Renal pelvis (tissue), 4 donors: ENCODE results near the gene NFAT5. TPM values are rescaled to one million over a fixed set of nuclear protein-coding genes. Genes with fewer than 3 reads are reported as not detected.
"Not testable (repeated sequence)": the region's sequence is repeated elsewhere in the genome, so short reads cannot be mapped to it uniquely, and the experiment has no call there.

Experiments
- DNase-seq: peaks from one replicate; pipeline ENCODE4 v3.0.0-alpha.2; 2013
- polyA plus RNA-seq, 3 donors: library from polyadenylated mRNA; unstranded; fragments of 120-200 nt; gene quantifications; one replicate each; pipeline ENCODE4 v1.2.1, GENCODE V29; 2013; ENCODE audit not compliant: insufficient read length in 3 of 3

The NFAT5 gene
- polyA plus RNA-seq, 3 donors: 29.5 to 68.1 (median 58.0) TPM

GRCh38 chr16:69553332-69553731 is 12.4 kb upstream of the NFAT5 start:
- DNase-seq: no peak

GRCh38 chr16:69554495-69554894 is 11.3 kb upstream of the NFAT5 start:
- no peak for DNase-seq

- DNase-seq: no peak
These were observed 10.3 kb upstream of the NFAT5 start for GRCh38 chr16:69555437-69555836.

- no peak for DNase-seq
These were observed 9.9 kb upstream of the NFAT5 start for GRCh38 chr16:69555867-69556266.

GRCh38 chr16:69559164-69559563 is 6.6 kb upstream of the NFAT5 start:
- no peak for DNase-seq

- not testable (repeated sequence) for DNase-seq
These were observed 4.4 kb upstream of the NFAT5 start for GRCh38 chr16:69561367-69561766.

GRCh38 chr16:69561901-69562300 is 3.9 kb upstream of the NFAT5 start:
- no peak for DNase-seq

- DNase-seq: no peak
These were observed 3.0 kb upstream of the NFAT5 start for GRCh38 chr16:69562813-69563212.

GRCh38 chr16:69563605-69564580 is 1.9 kb upstream of the NFAT5 start:
- DNase-seq: peak; percentile 3

GRCh38 chr16:69564845-69565670 is 708 bp upstream of the NFAT5 start:
- no peak for DNase-seq

- peak; percentile 36 for DNase-seq
These were observed 644 bp downstream of the NFAT5 start for GRCh38 chr16:69566240-69566980.

GRCh38 chr16:69566981-69567680 is 1.4 kb downstream of the NFAT5 start:
- DNase-seq: peak; percentile 58

- DNase-seq: no peak
These were observed 2.9 kb downstream of the NFAT5 start for GRCh38 chr16:69568676-69569075.

GRCh38 chr16:69578771-69579170 is 13.0 kb downstream of the NFAT5 start:
- DNase-seq: not testable (repeated sequence)

- DNase-seq: no peak
These were observed 14.2 kb downstream of the NFAT5 start for GRCh38 chr16:69579783-69580481.

- DNase-seq: no peak
These were observed 15.5 kb downstream of the NFAT5 start for GRCh38 chr16:69581297-69581696.

GRCh38 chr16:69584493-69584892 is 18.7 kb downstream of the NFAT5 start:
- DNase-seq: not testable (repeated sequence)

GRCh38 chr16:69589434-69590269 is 23.9 kb downstream of the NFAT5 start:
- DNase-seq: no peak

GRCh38 chr16:69590590-69590989 is 24.8 kb downstream of the NFAT5 start:
- DNase-seq: no peak
